DMS 273 (cell line): ENCODE results near the gene CPEB4.

Experiments used
- DNase-seq: peaks from one replicate; lab custom pipeline; 2025; ENCODE audit not compliant: unreplicated experiment; lab: John Stamatoyannopoulos, UW

The CPEB4 gene

DNA sequence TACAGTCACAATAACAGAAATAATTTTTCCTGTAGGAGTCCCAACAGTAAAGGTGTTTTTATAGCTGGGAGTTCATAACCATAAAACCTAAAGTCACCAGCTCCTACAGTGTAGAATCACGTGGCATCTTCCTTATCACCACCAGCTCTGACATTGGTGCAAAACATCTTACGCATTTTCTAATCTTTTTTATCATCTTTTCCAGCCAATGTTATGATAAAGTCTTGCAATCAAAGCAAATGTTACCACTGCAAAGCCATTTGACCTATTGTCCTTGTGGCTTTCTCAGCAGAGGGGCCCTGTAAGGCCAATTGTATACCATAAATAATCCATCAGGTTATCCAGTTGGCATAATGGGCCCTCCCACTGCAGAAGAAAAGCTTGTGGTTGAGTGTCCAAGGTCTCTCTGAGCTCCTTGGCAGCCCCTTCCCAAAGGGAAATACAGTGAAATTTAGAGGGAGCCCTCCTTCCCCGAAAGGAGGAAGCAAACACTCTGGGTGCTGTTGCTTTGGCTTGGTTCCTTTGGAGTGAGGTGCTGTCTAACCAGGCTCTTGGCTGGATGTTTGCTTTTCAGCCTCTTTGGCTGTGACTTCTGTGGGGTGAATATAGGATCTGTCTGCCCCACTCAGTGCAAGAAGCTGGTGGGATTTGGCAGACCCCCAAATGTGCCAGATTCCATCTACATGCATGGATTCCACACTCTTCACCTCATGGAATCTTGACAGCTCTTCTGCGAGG lies 29.3 kb upstream of the CPEB4 start:
- DNase-seq, result no peak

DNA sequence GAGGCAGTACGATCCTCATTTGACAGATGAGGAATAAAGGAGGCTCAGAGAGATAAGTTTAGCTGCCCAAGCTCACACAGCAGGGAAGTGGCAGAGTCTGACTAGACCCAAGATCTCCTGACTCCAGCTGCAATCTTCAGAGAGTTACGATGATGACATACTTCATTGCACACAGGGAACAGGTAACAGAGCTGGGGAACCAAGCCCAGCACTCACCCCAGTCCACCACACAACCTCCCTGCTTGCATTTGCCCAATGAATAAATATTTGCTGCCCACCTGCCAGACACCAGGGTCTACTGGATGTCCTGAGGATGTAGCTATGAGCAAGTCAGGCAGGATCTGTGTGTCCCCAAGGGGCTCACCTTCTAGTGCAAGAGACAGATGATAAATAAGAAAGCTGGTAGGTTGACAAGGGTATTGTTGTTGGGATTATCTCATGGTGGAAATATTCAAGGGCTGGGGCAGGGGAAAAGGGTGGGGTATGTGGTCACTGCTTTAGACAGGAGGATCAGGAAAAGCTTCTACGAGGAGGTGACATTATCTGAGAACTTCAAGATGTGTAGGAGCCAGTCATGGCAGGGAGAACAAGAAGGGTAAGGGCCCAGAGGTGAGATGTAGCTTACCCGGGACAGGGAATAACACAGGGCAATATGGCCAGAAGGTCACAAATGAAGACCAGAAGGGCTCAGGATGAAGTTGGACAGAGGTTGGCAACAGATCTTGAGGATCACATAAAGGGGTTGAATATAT lies 28.6 kb upstream of the CPEB4 start:
- no peak for DNase-seq

DNA sequence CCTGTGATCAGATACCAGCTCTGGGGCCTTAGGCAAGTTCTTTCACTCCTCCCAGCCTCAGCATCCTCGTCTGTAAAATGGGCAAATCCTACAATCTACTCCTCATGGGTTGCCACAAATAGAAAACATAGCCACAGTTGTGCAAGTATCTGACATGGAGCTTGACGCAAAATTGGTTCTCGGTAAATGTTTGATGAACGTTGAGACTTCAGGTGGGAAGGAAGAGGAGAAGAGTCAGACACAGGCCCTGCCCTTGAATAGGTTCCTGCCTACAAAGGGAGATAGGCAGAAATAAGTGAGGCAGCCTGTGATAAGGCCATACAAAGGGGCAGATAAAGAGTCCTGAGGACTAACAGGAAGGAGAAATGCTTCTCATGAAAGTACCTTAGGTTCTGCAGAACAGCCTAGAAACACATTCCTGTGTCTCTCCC lies 26.1 kb upstream of the CPEB4 start:
- DNase-seq, result no peak

DNA sequence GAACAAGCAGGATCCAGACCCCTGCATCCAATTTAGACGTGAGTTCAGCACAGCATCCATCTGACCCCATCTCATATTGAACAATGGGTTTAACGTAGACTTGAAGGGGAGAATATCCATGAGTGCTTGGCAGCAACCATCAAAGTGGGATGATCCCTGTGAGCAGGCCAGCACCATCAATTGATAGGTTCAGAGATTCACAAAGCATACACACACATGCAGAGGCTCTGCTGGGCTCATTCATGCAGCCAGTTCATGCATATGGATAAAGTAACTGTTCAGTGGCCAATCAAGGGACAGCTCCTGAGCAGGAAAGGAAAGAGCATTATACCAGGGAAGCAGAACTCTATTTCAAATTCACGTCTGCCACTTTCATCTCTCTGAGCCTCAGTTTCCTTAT lies 24.8 kb upstream of the CPEB4 start:
- no peak for DNase-seq

DNA sequence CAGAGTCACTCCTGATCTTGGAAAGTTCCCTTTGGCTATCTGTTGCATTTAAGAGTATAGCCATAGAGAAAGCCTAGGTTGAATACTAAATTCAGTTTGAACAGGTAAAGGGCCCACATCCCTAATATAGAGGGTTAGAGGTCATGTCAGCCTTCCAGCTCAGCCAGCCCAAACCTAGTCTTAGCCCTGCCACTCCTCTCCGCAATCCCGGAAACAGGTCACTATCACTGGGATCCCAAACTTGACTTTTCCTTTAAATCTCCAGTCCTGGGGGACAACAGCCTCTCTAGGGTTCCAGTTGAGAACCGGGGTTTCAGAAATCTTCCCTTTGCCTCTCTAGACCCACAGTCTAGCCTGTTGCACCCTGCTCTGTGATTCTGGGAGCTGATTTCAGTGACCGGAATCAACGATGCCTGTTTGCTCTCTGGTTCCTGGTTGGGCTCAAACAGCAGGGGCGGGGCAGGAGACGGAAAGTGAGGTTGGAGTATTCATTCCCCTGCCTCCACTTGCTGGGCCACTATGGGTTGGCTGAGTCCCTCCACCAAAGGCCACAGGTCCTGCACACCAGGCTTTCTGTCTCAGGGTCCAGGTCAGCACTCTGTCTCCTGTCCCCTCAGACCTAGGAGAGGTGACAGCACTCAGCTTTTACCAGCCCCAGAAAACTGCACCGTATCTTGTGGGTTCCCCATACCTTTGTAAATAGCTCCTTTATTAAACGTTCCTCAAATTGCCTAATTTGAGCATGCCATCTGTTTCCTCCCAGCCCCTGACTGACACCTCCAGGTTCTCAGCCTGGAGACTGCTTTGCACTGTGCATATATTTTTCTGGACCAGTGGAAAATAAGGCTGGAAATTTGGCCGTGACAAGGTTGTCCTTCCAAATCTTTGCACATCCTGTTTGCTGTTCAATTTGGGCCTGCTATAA lies 23.8 kb upstream of the CPEB4 start:
- DNase-seq, result peak; percentile 37

DNA sequence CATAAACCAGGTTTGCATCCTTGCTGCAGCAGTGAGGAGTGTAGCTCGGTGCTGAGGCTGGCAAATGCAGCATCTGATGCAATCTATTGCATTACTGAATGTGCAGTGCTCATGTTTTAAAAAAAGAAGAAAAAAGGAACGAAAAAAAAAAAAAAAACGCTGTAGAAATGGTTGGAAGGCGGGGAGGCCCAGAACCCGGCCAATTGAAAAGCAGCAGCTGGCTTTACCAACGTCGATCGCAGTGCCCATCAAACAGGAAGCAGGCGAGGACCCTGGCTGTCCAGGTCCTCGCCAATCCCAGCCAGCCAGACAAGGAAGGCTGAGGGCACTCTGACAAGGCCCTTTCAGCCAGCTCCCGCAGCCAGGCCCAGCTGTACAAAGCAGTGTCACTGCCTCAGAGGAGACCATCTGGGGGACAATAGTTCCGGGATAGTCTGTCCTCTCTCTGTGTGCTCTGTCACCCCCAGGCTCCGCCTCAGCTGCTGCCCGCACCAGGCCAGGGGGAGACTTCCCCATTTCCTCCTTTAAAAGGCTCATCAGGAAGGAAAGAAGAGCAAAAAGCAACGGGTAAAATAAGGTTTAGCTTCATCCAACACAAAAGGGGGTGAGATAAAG lies 21.8 kb upstream of the CPEB4 start:
- no peak for DNase-seq

DNA sequence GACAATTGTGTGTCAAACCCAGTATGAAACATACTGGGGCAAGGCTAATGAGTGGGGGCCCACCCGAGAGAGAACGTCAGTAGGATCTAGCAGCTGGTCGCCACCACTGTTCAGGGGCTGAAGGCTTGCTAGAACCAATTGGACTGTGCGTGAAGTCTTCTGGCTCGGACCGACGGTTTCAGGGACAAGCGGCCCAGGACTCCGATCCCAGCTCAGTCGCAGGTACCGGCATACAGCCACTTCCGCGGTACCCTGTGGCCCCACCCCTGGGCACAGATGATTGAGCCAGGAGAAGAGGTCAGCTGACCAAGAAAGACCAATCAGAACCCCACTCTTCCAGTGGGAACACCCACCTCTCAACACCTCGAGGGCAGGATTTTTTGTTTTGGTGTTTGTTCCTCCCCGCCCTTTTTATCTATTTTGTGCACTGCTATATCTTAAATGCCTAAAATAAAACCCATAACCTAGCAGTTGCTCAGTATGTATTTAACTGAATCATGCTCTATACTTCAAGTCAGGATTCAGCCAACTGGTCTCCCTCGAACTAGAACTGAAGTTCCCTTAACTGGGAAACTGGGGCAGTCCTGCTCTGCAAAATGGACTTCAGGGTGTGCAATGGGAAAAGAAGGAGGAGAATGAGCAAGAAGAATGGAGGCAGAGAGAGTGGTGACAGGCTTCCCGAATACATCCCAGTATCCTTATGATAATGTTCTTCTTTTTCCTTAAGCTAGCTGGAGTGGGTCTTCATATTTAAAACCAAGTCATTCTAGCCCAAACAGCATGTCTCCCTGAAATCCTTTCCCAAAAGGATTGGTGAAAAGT lies 21.1 kb upstream of the CPEB4 start:
- DNase-seq, result no peak

DNA sequence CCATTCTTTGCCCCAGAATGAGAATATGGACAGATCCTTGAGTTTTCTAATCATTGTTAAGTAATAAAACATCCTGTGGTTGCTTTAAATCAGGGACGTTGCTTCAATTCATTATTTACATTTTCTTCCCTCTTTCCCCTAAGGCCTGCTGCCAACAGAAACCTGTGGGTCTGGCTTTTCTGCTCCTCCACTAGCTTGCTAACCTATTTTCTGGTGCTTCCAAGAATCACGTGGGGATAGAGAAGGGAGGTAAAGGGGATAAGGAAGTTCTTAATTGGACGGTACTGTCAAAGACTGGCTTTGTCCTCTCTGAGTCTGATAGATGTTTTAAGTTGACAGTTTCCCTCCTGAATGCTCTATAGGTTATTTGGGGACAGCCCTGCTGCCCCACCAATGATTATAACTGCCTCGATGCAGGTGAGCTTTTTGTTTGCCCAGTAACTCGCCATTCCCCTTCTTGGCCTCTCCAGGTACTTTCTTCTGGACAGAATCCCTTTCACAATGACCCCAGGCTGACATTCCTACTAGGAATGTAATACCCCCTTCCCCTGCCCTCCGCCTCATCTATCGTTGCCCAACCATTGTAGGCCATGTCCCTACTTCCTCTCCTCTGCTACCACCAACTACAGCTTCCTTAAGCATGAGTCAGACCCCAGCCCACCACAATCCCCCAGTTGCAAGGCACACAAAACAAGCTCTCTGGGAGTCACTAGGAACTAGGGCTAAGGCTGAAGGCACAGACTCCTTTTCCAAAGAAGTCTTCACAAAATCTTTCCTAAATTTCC lies 19.9 kb upstream of the CPEB4 start:
- DNase-seq, result no peak

DNA sequence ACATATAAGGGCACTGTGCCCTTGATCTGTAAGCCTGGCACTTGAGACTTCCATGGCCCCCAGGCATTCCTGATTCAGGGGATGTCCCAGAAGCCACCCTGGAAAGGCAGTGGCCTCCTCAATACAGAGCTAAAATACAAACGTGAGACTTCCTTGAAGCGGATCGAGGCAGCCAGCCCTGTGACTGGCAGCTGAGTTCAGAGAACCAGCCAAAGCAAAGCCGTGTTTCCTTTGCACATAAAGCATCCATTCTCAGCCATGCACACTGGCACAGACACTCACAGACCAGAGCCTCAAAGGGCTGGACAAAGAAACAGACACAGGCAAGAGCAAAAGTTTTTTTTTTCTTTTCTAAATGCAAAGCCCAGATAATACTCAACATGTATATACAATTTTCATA lies 18.8 kb upstream of the CPEB4 start:
- DNase-seq, result no peak

DNA sequence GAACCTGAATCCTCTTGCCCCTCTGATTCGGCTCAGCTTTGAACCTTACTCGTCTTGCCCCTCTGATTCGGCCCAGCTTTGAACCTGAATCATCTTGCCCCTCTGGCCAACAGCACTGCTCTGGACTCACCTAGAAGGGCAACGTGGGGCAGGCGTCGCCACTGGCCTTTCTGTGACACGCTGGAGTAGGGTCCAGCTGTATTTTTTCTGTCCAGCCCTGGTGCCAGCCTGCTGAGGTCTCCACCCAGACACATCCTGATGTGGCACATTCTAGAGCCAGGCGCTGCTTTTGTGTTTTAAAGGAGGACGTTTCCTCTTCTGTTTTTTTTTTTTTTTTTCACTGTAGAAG lies 15.2 kb upstream of the CPEB4 start:
- DNase-seq, result no peak

DNA sequence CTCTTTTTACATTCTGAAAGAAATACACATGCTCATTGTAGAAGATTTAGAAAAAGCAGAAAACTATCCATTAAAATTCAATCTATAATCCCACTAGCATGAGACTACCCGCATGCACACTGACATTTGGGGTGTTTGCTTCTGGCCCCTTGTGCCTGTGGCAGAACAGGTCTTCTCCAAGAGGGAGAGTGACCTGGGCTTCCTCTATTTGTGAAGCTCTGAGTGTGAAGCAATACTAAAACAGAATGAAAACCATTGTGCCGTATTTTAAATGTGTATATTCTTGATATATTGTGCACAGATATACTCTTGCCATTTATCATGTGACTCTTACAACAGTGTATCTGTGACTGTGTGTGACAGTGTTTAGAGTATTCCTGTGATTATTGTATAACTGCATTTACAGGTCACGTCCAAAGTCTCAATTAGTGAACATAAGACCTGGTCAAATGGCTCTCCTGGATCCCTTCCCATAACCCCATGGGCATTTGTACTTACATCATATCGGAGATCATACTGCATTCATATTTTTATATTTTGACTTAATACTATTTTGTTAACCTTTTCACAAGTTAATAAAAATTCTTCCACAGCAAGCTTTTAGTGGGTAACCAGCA lies 14.7 kb upstream of the CPEB4 start:
- no peak for DNase-seq

DNA sequence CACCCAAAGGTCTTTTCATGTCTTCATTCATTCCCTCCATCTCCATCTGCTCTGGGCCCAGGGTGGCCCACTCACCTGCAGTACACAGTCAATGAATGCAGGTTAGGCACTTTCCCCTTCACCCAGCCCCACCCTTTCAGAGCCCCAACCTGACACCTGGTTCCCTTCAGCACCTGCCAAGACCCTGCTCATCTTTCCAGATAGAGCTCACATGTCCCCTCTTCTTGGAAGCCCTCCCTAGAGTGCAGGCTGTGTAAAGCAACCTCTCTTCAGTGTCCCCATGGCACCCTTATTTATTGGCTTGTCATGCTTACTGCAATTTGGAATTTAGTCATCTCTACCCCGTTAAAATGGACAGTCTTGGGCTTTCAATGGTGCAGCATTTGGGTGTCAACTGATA lies 13.0 kb upstream of the CPEB4 start:
- DNase-seq, result no peak

DNA sequence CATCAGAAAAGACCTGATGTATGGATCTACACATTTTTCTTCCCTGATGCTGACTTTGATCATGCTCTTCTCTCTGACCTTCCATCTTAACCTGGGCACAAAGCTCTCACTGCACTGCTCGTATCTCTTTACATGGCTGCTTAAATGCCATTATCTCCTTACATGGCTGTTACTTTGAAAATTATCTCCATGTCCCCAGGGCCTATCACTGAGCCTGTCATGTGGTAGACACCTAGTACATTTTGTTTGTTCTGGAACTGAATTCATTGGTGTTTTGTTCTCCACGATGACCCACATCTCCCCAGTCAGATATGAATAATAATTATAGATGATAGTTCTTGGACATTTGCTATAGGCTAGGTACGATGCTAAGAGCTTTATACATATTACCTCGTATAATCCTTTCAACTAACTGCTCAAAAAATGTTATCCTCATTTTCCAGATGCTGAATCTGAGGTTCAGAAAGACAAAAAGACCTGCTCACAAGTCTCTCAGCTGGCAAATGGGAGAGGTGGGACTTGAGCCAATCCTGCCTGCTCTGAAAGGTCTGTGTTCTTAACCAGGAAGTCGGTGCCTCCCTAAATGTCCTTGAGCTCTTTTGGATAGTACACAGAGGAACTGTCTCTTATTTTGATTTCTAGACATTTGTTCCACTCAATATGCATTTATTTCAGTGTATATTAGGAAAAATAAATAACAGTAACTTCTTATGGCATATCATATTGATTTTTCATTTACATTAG lies 9.8 kb upstream of the CPEB4 start:
- no peak for DNase-seq

DNA sequence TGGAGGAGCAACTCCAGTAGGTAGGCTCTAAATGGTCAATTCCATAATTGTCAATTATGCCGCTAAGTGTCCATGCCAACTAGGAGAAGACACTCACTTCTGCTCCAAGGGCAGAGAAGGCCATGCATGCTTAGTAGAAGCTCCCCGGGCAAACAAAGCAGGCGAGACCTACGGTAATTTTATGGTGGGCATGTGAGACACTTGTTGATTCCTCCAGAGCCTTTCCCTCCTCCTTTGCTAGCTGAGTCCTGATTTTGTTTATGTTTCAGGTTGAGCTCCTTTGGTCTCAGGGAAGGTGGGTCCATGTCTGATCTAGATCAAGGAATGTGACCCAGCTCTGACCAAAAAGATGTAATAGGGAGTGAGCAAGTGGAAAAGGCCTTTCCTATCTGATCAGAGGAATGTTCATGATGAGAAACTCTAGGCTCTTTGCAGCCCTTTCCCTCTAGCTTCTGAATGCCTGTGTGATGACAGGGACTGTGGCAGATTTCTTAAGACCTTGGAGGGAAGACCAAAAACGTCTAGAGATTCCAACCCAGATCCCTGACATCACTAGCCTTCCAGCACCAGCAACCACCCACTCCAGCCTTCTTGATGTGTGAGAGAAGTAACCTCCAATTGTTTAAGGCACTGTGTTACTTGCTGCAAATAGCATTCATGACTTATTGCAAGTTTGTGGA lies 7.7 kb upstream of the CPEB4 start:
- no peak for DNase-seq

DNA sequence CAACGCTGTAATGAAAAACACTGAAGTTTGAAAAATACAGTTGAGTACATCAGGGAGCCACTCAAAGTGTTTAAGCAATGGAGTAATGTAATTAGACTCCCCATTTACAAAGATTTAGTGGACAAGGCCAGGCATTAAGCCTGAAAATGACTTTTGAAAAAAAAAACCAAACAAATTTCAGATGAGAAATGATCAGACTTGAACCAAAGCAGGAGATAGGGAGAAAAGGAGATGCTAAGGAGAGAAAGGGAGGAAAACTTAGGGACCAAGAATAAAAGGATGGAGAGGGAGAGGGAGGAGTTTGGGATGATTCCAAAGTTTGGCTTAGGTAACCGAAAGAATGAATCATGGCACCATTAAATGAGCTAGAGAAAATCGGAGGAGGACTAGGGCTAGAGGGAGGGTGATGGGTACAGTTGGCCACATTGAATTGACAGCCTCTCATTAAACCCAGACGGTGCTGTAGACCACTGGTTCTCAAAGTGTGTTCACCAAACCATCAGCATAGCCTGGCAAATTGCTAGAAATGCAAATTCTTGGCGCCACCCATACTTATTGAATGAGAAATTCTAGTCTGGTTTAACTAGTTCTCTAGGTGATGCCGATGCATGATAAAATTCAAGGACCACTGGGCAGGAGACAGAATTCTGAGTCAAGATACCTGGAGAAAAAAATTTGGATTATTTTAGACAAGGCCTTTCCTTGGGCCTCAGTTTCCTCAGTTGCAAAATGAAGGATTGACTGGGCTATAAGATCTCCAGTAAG lies 6.2 kb upstream of the CPEB4 start:
- DNase-seq, result no peak

DNA sequence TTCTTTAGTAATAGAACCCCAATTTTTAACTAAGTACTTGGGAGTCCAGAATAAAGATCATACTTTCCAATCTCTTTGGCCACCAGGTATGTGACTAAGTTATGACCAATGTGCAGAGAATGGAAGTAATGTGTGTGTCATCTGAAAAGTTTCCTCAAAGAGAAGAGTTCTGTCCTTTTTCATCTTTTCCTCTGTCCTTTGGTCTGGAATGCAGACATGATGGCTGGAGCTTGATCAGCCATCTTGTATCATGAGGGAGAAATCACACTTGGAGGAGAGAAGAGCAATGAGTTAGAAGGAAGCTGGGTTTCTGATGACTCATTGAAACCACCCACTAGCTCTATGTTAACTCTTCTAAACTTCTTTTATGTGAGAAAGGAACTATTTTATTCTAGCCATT lies 5.5 kb upstream of the CPEB4 start:
- no peak for DNase-seq

DNA sequence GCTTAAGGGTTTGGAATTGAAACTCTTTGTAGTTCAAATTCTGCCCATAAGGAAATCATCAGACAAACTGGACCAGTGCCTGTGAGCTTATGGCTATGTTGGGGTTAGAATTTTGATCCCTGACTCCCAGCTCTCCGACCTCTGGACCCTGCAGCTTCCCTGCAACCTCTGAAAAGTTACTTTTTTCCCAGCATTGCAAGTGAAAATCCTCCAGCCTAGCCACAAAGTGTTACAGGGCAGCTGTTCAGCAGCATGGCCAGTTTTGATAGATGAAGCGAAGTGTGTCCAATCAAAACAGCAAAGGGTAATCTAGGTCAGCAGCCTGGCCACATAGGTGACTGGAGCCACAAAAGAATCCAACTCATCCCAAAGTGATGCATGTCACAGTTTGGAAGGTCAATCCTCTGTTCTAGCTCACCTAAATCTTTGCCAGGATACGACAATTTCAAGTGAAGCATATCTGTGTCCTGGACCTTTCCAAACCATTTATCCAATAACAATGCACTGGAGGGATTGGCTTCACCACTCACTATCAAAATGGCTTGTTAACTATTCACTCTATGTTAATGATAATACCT lies 4.7 kb upstream of the CPEB4 start:
- no peak for DNase-seq
